ENCODE data around the gene MED13L. TPM values are rescaled to one million over a fixed set of nuclear protein-coding genes. Genes with fewer than 3 reads are reported as not detected.

The MED13L gene
- total and polyA plus RNA-seq, 2 of the 8 experiments (the other 6 are each of a cell fraction or from before 2014, with no cell fraction given): 15.9 to 51.7 TPM

DNA sequence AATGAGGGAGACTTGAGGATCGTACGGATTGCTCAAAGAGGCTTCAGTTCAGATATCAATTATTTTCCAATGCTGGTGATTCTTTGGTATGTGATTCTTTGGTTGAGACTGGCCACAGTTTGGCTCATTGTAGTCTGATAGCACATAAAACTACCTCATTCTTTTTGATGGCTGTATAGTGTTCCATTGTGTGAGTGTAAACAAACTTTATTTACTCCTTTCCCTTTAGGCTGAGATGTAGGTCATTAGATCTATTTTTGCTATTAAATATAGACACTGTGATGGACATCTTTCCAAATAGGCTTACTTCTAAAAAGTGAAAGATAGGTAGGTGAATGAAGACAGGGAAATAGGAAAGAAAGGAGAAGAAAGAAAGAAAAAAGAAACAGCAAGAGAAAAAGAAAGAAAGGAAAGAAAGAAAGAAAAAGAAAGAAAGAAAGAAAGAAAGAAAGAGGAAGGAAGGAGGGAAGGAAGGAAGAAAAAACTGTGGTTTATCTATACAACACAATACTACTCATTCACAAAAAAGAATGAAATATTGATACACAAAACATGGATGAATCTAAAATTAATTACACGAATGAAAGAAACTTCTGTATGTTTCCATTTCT, 19.8 kb upstream of the MED13L start:
- Histone ChIP-seq H2BK15ac (ENCODE audit: low read length) (no peak overlapping the region), H3K36me3 (ENCODE audit: control insufficient read depth in 2 of 4, insufficient read depth in 4 of 4, low read length in 3 of 4) (no peaks in the 10 kb centered on the region), H3K4me1 (replicated peaks in 1 of 4; ENCODE audit: control insufficient read depth in 3 of 4, insufficient read depth in 4 of 4, low read length in 3 of 4) (peaks cover 0 to 6% (median 3%) of the 10 kb centered on the region in 4 experiments; a peak in 2 of 7 replicates), H3K4me2 (ENCODE audit: insufficient read depth in 1 of 2, low read depth in 2 of 2, low read length in 2 of 2) (no peak overlapping the region), H4K5ac (ENCODE audit: insufficient read length, low read depth, low read length) (no peak overlapping the region), H2BK20ac (ENCODE audit: low read length) (no peak overlapping the region), H3K56ac (replicated peaks; ENCODE audit: insufficient read length, low read depth, low read length) (no peak overlapping the region), H3K18ac (ENCODE audit: extremely low read depth, low read length) (no peak overlapping the region), H3K4me3 (ENCODE audit: extremely low read depth in 1 of 4, insufficient read depth in 2 of 4, low read depth in 3 of 4, low read length in 4 of 4) (no peak overlapping the region), H2AK5ac (ENCODE audit: low read depth, low read length) (no peak overlapping the region), H2AFZ (ENCODE audit: low read length) (no peak overlapping the region), H4K8ac (ENCODE audit: extremely low read depth, insufficient read depth, low read length) (no peak overlapping the region), H3K4ac (replicated peaks; ENCODE audit: insufficient read length, low read depth, low read length) (no peak overlapping the region), H3K79me1 (ENCODE audit: low read depth, low read length) (no peaks in the 10 kb centered on the region), H3K9me3 (ENCODE audit: insufficient read depth in 2 of 2, low read depth in 1 of 2, low read length in 1 of 2) (no peaks in the 10 kb centered on the region), H4K91ac (replicated peaks; ENCODE audit: insufficient read length, low read length) (no peak overlapping the region), H3K27ac (ENCODE audit: low read depth, low read length) (no peak overlapping the region), H3K23me2 (ENCODE audit: low read depth, low read length) (peaks cover 3% of the 10 kb centered on the region; the same call in 1 of the 2 replicates), H2BK120ac (replicated peaks; ENCODE audit: low read depth, low read length) (no peak overlapping the region), H3K14ac (ENCODE audit: insufficient read length) (no peak overlapping the region), H3K27me3 (replicated peaks in 1 of 4; ENCODE audit: control insufficient read depth in 3 of 4, extremely low read depth in 1 of 4, insufficient read depth in 3 of 4, low read length in 3 of 4) (no peaks in the 10 kb centered on the region), H2BK5ac (ENCODE audit: low read depth, low read length) (no peak overlapping the region), H3K79me2 (ENCODE audit: control insufficient read depth in 1 of 2, insufficient read depth in 2 of 2, low read length in 2 of 2) (no peaks in the 10 kb centered on the region), H3K23ac (ENCODE audit: insufficient read length) (no peak overlapping the region), H3K9ac (replicated peaks in 1 of 4; ENCODE audit: extremely low read depth in 1 of 4, low read depth in 3 of 4, low read length in 3 of 4) (no peak overlapping the region), H2BK12ac (ENCODE audit: low read depth, low read length) (no peak overlapping the region), H4K20me1 (replicated peaks in 1 of 2; ENCODE audit: control insufficient read depth in 1 of 2, insufficient read depth in 2 of 2, low read length in 2 of 2) (peaks cover 0 to 2% of the 10 kb centered on the region in 2 experiments)
- FAIRE-seq (no peak), DNase-seq (ENCODE audit: low read depth in 1 of 2, low spot score in 2 of 2) (no peak)
- CTCF ChIA-PET (ENCODE audit: partially characterized antibody): interaction anchor here (0.6 to 1.2 kb wide), 4 partner anchors 16 to 1453 kb away, joined by 3 to 5 read pairs (median 4); no protein-coding TSS in a partner anchor
- 87% methylated on average over 3 of the region's 3 CpGs; no CpG with 5 or more reads in 1 of the 2 experiments for WGBS, 2 experiments (ENCODE audit: extremely low coverage in 1 of 2, insufficient coverage in 1 of 2, insufficient read length in 1 of 2, insufficient replicate concordance in 2 of 2, low coverage in 1 of 2, low lambda C conversion rate in 2 of 2, missing lambda C conversion rate in 1 of 2)
- POLR2A ChIA-PET (ENCODE audit: partially characterized antibody): interaction anchor here (0.6 to 0.7 kb wide), 3 partner anchors 11 to 259 kb away, joined by 3 to 4 read pairs (median 4); no protein-coding TSS in a partner anchor
- TF ChIP-seq KDM1A (IDR thresholded peaks at IDR 0.05; ENCODE audit: borderline replicate concordance, low read length) (0 out of 2 replicates have a peak, but pooled peaks have one; percentile 36), ASH2L (IDR thresholded peaks at IDR 0.05; ENCODE audit: low read length) (no peak)
